GM21367 (cell line): ENCODE results near the gene SP6.

Experiments
- ATAC-seq: cut with Tn5 transposase; IDR thresholded peaks from one replicate; pipeline ENCODE4 v1.9.1; 2021; ENCODE audit not compliant: unreplicated experiment

The SP6 gene

DNA sequence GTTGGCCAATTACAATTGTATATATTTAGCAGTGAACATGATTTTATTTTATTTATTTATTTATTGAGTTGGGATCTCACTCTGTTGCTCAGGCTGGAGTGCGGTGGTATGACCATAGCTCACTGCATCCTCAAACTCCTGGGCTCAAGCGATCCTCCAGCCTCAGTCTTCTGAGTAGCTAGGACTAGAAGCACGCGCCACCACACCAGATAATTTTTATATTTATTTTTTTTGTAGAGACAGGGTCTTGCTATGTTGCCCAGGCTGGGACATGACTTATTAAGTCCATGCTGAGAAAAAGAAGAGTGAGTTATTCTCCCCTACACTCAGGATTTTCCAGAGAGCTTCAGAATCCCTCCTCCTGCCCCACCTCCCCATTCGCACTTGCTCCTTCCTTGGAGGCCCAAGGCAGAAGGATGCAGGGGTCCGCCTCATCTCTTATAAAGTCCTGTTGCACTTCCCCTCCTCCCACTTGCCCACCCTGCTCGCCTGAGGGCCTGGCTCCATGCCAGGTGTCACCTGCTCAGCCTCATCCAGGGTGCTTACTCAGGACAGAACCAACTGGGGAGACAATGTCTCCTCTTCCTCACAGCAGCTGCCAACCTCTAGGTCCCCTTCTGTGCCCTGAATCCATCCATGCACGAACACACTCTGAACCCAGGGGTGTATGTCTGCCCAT, 29.0 kb upstream of the SP6 start:
- no peak for ATAC-seq

DNA sequence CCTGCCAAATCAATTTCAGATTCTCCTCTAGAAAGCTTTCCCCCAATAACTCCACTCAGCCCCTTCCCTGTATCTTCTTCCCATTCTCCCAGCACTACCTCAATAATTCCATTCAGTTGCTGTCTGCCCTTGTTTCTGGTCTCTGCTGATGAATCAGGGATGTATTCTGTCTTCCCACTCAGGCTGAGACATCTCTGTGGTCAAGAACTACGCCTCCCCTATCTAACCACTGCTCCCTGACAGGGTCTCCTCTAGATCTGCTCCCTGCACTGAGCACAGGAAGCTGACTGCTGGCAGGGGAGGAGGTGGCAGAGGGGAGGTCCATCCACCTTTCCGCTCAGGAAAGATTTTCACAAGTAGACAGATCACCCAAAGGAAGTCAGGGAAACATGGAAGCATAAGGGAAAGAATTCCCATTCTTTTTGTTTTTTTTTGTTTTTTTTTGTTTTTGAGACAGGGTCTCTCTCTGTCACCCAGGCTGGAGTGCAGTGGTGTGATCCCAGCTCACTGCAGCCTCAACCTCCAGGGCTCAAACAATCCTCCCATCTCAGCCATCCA, 28.1 kb upstream of the SP6 start:
- no peak for ATAC-seq

DNA sequence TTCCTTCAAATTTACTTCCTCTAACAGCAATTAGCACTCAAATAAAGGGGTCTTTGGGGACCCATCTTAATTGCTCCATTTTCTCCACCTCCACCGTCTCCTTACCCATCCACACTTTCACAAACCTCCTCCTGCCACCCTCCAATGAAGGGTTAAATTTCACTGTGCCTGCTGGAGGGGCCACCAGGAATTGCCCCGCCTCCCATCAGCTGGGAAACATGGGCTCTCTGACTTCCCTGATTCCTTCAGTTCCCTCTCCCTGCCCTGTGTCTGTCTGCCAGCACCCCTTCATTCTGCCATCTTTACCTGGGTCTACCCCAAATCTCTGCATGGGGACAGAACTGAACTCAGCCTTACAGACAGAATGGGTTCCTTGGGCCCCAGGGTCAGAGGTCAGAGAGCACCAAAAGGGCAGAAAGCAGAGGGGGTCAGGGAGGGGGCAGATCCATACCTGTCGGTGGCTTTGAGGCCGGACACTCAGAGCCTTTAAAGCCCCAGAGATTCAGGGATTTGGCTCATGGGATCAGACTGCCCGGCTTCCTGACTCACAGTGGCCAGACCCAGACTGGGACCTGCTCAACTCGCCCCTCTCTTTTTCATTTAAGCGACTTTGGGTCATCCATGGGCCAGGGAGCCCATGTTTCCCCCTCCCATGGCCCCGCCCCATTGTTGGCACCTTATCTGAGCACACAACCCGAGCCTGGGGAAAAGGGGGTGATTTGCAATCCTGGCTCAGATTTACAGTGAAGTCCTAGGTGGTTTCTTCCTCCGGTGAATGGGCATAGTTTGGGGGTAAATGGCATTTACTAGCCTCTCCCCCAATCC, 27.5 kb upstream of the SP6 start:
- ATAC-seq = no peak

DNA sequence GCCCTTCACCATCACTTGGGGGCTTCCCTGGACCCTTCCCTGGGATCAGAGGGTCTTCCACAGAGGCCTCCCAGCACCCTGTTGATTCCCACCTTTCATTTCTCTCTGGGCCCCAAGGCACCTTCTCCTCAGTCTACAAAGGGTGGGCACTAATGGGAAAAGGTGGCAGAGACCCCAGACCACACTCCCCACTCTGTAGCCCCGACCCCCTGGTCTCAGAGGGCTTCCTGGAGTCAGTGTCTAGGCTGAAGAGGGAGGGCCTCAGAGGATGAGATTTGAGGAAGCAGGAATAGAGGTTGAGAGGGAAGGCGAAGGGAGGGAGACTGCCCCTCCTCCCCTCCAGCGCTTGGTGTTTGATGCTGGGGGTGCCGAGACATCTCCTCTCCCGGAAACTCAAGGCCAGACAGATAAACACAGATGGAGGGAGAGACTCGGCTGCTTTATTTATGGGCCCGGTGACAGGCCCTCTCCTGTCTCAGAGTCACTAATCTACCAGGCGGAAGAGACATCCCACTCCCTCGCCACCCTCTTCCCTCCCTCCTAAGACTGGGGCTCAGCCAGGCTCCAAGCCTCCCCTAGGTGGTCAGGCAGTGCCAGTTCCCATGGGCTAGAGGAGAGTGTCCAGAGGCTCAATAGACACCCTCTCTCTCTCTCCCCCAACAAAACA, 26.5 kb upstream of the SP6 start:
- no peak for ATAC-seq

DNA sequence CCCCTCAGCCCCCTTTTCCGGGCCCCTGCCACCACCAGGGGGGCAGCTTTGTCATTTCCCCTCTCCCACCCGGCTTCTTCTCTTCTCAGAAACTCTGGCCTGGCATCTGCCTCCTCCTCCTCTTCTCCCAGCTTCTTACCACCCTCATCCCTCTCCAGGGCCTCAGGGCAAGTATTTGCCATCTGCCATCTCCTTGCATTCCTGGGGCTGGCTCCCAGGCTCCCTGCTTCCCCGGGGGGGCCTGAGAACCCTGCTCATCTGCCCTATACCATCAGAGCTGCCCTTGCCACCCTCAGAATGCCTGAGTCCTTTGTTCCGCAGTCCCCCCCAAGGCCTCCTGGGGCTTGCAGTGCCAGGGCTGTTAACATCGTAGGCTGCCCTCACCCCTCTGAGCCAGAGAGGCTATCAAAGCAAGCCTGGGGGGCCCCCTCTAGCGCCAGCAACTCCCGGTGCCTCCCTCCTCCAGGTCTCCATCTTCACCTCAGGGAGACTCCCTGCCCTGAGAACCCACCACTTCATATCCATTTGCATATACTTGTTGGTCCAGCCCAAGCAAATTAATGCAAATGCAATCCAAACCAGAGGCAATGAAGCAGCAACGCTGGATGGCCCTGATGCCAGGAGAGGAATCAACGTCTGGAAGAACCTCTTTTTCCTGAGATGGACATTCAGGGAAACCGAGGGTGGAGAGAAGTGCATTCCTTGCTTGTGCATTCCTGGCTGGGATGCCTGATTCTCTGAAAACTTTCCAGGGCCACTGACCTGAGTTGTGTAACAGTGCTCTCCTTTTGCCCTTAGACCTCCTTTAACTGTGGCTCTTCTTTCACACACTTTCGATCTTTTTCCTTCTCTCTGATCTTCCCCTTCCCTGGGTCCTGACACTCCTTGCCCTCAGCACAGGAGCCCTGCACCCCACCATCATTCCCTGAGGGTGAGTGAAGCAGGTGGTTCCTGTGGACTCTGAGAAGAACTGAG, 24.3 kb upstream of the SP6 start:
- ATAC-seq = no peak

DNA sequence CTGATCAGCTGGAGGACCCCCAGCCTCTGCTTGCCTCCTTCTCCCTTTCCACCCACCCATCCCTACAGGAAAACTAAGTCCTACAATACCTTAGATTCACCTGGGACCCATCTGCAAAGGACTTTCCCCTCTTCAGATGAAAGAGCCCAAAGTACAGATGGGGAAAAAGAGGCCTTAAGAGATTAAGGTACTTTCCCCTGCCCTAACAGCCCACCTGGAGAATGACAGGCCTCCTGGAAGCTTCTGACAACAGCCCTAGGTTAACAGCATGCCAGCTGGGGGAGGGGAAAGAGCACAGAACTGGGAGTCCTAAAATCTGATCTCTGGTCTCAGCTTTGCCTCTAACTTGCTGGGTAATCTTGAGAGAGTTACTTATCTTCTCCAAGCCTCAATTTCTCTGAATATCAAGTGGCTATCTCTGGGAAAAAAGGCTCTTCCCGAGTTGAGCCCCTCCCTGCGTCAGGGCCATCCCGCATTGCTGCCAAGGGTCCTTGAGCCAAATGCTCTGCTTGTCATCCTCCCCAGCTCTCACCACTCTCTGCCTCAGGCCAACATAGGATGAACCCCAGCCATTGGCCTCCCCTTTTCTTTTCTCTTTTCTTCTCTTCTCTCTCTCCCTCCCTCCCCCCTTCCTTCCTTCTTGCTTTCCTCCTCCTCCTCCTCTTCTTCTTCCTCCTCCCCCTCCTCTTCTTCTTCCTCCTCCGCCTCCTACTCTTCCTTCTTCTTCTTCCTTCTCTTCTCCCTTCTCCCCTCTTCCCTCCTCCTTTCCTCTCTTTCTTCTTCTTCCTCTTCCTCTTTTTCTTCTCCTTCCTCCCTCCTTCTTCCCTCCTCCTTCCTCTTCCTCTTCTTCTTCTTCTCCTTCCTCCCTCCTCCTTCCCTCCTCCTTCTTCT, 22.5 kb upstream of the SP6 start:
- ATAC-seq = no peak

DNA sequence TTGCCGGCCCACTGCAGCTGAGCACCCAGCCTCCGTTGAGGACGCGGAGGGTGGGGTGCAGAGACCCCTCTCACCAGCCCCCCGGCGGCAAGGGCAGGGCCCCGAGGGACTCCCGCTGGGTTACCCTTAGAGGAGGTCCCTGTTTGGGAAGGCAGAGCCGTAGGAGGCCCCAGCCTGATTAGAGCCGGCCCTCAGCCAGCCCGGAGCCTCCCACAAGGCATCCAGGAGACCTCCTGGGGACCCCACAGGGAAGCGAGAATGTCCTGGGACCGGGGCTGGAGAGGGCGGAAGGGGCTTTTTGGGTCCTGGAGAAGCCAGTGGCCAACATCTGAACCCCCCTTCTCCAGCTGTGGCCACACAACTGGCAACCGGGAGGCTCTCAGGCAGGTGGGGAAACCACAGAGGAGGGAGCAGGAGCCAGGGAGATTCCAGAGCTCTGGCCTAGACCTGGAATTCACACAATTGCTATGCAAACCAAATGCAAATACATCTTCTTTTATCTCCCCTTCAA, 21.7 kb upstream of the SP6 start:
- ATAC-seq = no peak

DNA sequence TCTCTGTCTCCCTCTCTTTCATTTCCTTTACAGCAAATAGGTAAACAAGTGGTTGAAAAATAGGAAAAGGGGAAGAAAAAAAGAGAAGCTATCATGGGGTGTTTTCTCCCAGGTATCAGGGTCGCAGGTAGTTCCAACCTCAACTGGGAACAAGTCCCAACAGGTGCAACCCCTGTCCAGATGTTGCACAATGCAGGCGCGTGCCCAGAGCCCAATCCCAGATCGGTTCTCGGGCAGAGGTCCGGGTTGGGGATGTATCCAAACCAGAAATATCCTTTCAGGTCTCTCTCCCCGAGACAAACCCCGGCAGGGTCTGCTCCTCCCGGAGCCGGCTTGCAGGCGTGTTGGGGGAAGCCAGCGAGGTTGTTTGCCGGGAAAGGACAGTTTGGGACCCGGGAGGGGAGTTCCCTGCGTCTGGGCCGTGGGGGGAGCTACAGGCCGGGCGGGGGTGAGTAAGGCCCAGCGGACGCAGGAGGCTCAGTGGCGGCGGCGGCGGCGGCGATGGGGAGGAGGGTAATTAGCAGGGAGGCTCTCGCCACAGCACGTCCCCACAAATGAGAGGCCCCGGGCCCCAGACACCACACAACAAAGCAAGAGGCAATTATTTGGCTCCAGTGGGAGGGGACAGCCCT, 21.2 kb upstream of the SP6 start:
- ATAC-seq = no peak

DNA sequence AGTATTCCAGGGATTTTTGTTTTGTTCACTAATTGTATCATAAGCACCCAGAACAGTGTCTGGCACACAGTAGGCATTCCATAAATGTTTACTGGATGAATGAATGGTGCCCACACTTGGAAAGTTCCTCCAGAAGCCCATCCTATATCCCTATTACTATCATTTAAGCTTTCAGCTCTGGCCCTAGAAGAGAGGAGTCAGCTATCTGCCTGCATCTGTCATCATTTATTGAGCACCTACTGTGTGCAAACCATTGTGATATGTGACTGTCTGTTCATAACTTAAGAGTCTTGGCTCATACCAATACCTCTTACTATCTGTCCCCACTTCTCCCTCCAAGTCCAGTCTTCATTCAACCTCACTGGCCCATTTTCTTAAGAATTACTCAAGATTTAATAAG, 20.1 kb upstream of the SP6 start:
- no peak for ATAC-seq

DNA sequence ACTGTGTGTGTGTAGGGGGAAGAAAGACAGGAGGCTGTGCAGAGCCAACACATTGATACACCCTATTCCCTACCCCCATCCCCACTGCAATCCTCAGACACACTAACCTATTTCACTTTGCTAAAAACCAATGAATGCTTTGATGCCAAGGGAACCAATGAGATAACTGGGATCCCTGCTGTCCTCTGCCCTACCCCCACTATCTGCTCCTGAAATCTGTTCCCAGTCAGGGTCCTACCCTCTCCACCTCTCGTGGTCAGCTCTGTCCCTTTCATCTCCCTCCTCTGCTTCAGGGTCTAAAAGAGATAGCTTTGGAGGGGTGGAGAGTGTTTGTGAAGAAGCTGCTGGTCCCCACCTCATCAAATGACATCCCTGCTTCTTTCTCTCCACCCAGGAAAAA, 19.1 kb upstream of the SP6 start:
- ATAC-seq = no peak

DNA sequence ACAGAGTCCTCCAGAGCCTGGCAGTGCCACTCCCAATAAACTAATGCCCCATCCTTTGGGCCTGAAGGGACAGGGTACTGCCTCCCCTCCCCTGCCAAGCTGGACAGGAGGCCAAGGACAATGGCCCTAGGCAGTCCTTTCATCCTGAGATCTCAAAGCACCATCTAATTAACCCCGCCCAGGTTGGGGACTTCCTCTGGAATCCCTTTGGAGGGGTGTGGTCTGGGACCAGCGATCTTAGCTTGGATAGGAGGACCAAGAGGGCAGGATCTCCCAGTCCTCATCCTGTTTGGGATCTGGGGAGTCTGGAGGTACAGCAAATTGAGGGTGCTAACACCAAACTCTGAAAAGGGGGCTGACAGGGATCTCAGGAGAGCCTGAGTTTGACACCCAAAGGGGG, 18.2 kb upstream of the SP6 start:
- ATAC-seq = no peak

DNA sequence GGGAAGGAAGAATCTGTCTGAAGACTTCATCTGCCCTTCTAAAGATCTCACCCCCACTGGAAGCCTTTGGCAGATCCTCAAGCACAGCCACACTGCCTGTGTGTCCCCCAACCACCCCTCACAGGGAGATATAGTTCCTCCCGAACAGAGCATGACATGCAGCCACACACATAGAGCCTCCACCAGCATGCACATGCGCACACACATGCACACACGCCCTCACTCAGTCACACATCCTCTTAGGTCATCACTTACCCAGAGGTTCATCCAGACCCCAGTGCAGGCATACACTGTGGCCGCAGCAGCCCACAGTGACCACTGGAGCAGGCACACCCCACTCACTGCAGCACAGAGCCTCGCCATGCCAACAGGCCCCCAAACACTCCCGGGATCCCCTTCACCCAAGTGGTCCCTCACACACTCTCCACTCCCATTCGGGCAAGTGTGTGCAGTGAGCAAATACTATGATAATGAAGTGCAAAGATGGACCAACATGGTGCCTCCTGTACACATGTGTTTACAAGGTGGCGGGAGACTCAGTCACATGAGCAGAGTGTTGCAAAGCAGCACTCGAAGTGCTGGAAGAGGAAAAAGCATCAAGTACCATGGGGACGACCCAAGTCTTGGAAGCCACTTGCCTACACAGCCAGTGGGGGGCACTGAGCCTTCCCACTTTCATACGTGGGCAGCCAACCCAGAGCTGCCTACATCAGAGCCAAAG, 17.0 kb upstream of the SP6 start:
- no peak for ATAC-seq

DNA sequence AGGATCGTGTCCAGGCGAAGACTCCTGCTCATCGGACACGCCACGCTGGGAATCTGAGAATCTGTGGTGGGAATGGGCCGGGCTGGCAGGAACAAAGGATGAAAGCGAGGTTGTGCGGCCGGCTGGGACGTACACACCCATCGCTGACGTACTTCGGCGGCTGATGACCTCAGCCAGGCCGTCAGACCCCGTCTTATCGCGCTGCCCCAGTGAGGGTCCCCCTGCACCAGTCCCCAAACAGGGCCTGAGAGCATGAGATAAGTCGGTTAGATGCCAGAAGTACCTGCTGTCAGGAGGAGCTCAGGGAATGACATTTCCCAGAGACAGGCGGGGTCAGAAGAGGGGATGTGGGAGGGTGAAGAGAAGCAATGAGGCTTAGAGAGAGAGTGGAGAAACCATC, 16.0 kb upstream of the SP6 start:
- ATAC-seq = no peak

DNA sequence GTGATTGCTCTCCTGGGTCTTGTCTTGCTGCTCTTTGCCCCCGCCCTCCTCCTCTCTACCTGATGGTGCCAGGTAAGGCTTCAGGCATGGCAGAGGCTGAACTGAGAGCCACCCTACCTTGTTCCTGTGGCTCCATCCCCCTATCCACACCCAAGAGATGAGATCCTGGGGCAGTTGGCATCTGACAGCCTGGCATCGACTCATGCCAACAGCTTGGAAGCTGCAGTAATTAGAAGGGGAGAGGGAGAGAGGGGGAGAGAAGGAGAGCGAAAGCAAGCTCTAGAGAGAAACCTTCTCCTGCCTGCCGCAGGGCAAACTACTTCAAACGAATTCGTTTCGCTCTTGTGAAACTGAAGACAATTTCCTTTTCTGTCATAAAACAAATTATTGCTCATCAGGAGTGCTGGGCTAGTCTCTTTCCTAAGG, 13.8 kb upstream of the SP6 start:
- no peak for ATAC-seq

DNA sequence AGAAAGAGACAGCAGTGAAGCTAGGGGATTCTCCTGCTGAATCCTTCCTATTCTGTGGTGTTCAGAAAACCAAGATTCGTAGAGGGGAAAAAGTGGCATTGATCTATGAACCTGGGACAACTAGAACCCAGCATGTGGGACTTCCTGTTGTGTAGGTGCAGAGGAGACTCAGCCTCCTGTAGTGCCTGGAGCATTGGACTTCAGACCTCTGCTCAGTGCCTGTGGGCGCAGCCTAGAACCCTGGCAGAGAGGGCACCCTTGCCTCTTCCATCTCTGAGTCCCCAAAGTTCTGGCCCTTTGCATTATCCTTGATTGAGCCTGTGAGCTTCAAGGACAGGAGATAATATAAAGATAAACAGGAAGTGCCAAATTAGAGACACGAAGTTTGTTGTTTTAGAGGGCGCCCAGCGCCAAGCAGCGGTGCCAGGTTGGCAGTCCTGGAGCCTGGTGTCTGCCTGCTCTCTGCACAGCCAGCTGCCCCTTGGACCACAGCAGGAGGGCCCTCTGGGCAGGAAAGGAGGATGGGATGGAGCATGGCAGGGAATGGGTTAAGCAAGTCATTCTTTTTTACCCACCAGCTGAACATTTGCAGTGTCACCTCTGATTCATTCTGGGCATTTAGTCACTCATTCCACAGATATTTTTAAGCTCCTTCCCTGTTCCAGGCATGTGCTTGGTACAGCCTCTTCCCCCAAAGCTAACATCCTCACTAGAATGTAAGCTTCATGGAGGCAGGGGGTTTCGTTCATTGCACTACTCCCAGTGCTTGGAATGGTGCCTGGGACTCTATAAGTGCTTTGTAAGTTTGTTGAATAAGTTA, 11.9 kb upstream of the SP6 start:
- ATAC-seq = no peak

DNA sequence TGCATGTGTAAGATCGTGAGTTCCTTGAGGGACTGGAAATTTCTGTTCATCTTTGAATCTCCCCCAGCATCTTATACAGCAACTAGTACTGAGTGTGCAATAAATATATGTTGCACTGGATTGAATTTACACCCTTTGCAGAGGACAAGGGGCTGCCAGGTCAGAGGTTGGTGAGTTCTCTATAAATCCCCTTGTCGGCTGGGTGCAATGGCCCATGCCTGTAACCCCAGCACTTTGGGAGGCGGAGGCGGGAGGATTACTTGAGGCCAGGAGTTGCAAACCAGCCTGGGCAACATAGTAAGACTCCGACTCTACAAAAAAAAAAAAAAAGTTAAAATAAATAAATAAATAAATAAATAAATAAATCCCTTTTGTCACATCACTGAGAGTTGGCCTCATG, 9.4 kb upstream of the SP6 start:
- ATAC-seq = no peak
